ENCODE data around the gene DYDC2.

- TF ChIP-seq TOX (CRISPR knock-in tag; IDR thresholded peaks at IDR 0.05; ENCODE audit: borderline replicate concordance) (no peak), PATZ1 (CRISPR knock-in tag; IDR thresholded peaks at IDR 0.05; ENCODE audit: borderline replicate concordance) (no peak), ZFP3 (CRISPR knock-in tag; IDR thresholded peaks at IDR 0.05) (no peak), ZNF70 (CRISPR knock-in tag; IDR thresholded peaks at IDR 0.05) (no peak), BACH2 (CRISPR knock-in tag; IDR thresholded peaks at IDR 0.05; ENCODE audit: borderline replicate concordance) (no peak)
- TF ChIP-seq, protein P1, sequence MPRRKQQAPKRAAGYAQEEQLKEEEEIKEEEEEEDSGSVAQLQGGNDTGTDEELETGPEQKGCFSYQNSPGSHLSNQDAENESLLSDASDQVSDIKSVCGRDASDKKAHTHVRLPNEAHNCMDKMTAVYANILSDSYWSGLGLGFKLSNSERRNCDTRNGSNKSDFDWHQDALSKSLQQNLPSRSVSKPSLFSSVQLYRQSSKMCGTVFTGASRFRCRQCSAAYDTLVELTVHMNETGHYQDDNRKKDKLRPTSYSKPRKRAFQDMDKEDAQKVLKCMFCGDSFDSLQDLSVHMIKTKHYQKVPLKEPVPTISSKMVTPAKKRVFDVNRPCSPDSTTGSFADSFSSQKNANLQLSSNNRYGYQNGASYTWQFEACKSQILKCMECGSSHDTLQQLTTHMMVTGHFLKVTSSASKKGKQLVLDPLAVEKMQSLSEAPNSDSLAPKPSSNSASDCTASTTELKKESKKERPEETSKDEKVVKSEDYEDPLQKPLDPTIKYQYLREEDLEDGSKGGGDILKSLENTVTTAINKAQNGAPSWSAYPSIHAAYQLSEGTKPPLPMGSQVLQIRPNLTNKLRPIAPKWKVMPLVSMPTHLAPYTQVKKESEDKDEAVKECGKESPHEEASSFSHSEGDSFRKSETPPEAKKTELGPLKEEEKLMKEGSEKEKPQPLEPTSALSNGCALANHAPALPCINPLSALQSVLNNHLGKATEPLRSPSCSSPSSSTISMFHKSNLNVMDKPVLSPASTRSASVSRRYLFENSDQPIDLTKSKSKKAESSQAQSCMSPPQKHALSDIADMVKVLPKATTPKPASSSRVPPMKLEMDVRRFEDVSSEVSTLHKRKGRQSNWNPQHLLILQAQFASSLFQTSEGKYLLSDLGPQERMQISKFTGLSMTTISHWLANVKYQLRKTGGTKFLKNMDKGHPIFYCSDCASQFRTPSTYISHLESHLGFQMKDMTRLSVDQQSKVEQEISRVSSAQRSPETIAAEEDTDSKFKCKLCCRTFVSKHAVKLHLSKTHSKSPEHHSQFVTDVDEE (CRISPR knock-in tag; IDR thresholded peaks at IDR 0.05) = no peak
- TF ChIP-seq, protein P2, sequence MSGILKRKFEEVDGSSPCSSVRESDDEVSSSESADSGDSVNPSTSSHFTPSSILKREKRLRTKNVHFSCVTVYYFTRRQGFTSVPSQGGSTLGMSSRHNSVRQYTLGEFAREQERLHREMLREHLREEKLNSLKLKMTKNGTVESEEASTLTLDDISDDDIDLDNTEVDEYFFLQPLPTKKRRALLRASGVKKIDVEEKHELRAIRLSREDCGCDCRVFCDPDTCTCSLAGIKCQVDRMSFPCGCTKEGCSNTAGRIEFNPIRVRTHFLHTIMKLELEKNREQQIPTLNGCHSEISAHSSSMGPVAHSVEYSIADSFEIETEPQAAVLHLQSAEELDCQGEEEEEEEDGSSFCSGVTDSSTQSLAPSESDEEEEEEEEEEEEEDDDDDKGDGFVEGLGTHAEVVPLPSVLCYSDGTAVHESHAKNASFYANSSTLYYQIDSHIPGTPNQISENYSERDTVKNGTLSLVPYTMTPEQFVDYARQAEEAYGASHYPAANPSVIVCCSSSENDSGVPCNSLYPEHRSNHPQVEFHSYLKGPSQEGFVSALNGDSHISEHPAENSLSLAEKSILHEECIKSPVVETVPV (CRISPR knock-in tag; IDR thresholded peaks at IDR 0.05) = no peak
Observed at GRCh38 chr10:80319725-80320290, 36.8 kb upstream of the DYDC2 start.
